HG02870 (cell line): ENCODE data around the gene TMEM185B.
"Not testable (repeated sequence)": the region's sequence is repeated elsewhere in the genome, so short reads cannot be mapped to it uniquely, and the experiment has no call there.

Source experiments
- ATAC-seq: cut with Tn5 transposase; IDR thresholded peaks from one replicate; pipeline ENCODE4 v1.9.1; 2021; ENCODE audit warnings: mild to moderate bottlenecking, moderate library complexity; ENCODE audit not compliant: unreplicated experiment

Gene TMEM185B

GRCh38 chr2:120235158-120235557, 12.0 kb upstream of the TMEM185B start:
- ATAC-seq, result not testable (repeated sequence)

- no peak for ATAC-seq
Observed at GRCh38 chr2:120233292-120233691, 10.1 kb upstream of the TMEM185B start.

- ATAC-seq, result peak; percentile 89
Observed at GRCh38 chr2:120231974-120232635, 8.9 kb upstream of the TMEM185B start.

- no peak for ATAC-seq
Observed at GRCh38 chr2:120231564-120231973, 8.4 kb upstream of the TMEM185B start.

- no peak for ATAC-seq
Observed at GRCh38 chr2:120230515-120231471, 7.6 kb upstream of the TMEM185B start.

- no peak for ATAC-seq
Observed at GRCh38 chr2:120229341-120229740, 6.1 kb upstream of the TMEM185B start.

GRCh38 chr2:120228503-120228902, 5.3 kb upstream of the TMEM185B start:
- ATAC-seq, result no peak

- no peak for ATAC-seq
Observed at GRCh38 chr2:120227111-120227991, 4.2 kb upstream of the TMEM185B start.

GRCh38 chr2:120226316-120226715, 3.1 kb upstream of the TMEM185B start:
- ATAC-seq, result no peak

GRCh38 chr2:120225549-120226065, 2.4 kb upstream of the TMEM185B start:
- ATAC-seq, result no peak

- no peak for ATAC-seq
Observed at GRCh38 chr2:120224735-120225548, 1.7 kb upstream of the TMEM185B start.

- no peak for ATAC-seq
Observed at GRCh38 chr2:120224256-120224655, 1.1 kb upstream of the TMEM185B start.

- ATAC-seq, result no peak
Observed at GRCh38 chr2:120222186-120223033, 790 bp downstream of the TMEM185B start.

GRCh38 chr2:120221616-120222015, 1.6 kb downstream of the TMEM185B start:
- no peak for ATAC-seq

GRCh38 chr2:120220756-120221155, 2.4 kb downstream of the TMEM185B start:
- no peak for ATAC-seq

- no peak for ATAC-seq
Observed at GRCh38 chr2:120219766-120220165, 3.4 kb downstream of the TMEM185B start.

- no peak for ATAC-seq
Observed at GRCh38 chr2:120219291-120219690, 3.9 kb downstream of the TMEM185B start.

- ATAC-seq, result no peak
Observed at GRCh38 chr2:120218181-120218580, 5.0 kb downstream of the TMEM185B start.

GRCh38 chr2:120210270-120210693, 12.9 kb downstream of the TMEM185B start:
- ATAC-seq, result no peak
